HepG2 (cell line): Measurements from ENCODE around the gene BACH2.

Experiments used
- KAT7 ChIP-seq: IDR thresholded peaks from 2 replicates; pipeline ENCODE4 v1.6.1; 2018; ENCODE audit warnings: borderline replicate concordance, missing compliant biosample characterization
- MAFG ChIP-seq: sonication (generic); formaldehyde crosslinking; IDR thresholded peaks from 2 replicates; pipeline ENCODE4 v1.5.1; 2020; ENCODE audit warnings: mild to moderate bottlenecking, missing genetic modification reagents
- MAFK ChIP-seq, 2 experiments: IDR thresholded peaks in 1 of 2; conservative IDR thresholded peaks in 1 of 2; 2 replicates each; pipeline ENCODE4 v1.6.1; 2011; ENCODE audit warnings: improper control_type of control experiment in 2 of 2, low read length in 2 of 2
- ZNF281 ChIP-seq: sonication (generic); formaldehyde crosslinking; IDR thresholded peaks from 2 replicates; pipeline ENCODE4 v1.4.0; 2020; ENCODE audit warnings: missing genetic modification reagents, borderline replicate concordance
- ZSCAN25 ChIP-seq: sonication (generic); formaldehyde crosslinking; IDR thresholded peaks from 2 replicates; pipeline ENCODE4 v1.8.0; 2022; ENCODE audit warnings: mild to moderate bottlenecking, missing genetic modification reagents
- TF ChIP-seq, protein P1 (sequence below): sonication (generic); formaldehyde crosslinking; IDR thresholded peaks from 2 replicates; pipeline ENCODE4 v1.5.0; 2020; ENCODE audit warnings: mild to moderate bottlenecking, missing genetic modification reagents, moderate library complexity

- TF ChIP-seq ZNF281 (no peak), ZSCAN25 (CRISPR knock-in tag) (no peak), KAT7 (CRISPR knock-in tag) (no peak), MAFK (conservative IDR thresholded peaks at IDR 0.05 in 1 of 2, IDR thresholded peaks at IDR 0.05 in 1 of 2; ENCODE audit: low read length in 2 of 2) (no peak), MAFG (CRISPR knock-in tag) (no peak)
- TF ChIP-seq, protein P1, sequence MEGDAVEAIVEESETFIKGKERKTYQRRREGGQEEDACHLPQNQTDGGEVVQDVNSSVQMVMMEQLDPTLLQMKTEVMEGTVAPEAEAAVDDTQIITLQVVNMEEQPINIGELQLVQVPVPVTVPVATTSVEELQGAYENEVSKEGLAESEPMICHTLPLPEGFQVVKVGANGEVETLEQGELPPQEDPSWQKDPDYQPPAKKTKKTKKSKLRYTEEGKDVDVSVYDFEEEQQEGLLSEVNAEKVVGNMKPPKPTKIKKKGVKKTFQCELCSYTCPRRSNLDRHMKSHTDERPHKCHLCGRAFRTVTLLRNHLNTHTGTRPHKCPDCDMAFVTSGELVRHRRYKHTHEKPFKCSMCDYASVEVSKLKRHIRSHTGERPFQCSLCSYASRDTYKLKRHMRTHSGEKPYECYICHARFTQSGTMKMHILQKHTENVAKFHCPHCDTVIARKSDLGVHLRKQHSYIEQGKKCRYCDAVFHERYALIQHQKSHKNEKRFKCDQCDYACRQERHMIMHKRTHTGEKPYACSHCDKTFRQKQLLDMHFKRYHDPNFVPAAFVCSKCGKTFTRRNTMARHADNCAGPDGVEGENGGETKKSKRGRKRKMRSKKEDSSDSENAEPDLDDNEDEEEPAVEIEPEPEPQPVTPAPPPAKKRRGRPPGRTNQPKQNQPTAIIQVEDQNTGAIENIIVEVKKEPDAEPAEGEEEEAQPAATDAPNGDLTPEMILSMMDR (CRISPR knock-in tag), result no peak
Observed at GRCh38 chr6:90097356-90097755, 199.3 kb downstream of the BACH2 start.
